AG09319 (cell line): ENCODE measurements around the gene EFHD2.

ENCODE experiments used
- DNase-seq: peaks from one replicate; pipeline ENCODE4 v3.0.0-alpha.2; 2010; ENCODE audit warnings: low read depth; ENCODE audit errors: extremely low read depth
- TF ChIP-seq, protein P1 (sequence below): IDR thresholded peaks from 2 replicates; pipeline ENCODE4 v1.5.1; 2011; ENCODE audit warnings: low read depth, mild to moderate bottlenecking, inconsistent platforms, low read length, moderate library complexity

Gene EFHD2, protein sequence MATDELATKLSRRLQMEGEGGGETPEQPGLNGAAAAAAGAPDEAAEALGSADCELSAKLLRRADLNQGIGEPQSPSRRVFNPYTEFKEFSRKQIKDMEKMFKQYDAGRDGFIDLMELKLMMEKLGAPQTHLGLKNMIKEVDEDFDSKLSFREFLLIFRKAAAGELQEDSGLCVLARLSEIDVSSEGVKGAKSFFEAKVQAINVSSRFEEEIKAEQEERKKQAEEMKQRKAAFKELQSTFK

DNA sequence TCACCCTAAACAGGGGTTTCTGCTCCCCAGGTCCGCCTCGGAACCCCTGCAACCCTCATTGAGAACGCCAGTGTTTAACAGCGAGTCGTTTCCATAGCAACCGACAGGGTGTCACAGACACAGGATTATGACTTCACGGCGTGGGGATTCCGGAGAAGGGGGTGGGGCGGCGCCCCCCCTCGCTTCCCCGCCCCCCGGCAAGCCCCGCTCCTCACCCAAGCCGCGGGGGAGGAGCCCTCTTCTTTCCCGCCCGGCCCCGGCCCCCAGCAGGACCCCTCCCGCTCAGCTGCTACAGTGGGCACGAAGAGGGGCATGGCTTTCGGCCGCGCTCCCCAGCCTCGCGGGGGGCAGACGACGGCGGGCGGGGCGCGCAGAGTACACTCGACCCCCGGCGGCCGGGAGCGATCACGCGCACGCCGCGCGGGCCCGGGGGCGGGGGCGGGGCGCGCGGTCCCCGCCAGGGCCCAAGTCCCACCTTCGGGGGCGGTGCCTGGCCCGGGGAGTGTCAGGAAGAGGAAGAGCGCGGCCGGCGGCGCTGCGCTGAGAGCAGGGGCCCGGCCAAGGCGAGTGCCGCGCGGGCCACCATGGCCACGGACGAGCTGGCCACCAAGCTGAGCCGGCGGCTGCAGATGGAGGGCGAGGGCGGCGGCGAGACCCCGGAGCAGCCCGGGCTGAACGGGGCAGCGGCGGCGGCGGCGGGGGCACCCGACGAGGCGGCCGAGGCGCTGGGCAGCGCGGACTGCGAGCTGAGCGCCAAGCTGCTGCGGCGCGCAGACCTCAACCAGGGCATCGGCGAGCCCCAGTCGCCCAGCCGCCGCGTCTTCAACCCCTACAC is at the start of gene EFHD2:
Gene EFHD2 (plus strand): TSS at position 501 of the 835 bp plus-strand sequence. CDS start 84 bp downstream, at position 585.
- no peak for DNase-seq
- TF ChIP-seq, protein P1, sequence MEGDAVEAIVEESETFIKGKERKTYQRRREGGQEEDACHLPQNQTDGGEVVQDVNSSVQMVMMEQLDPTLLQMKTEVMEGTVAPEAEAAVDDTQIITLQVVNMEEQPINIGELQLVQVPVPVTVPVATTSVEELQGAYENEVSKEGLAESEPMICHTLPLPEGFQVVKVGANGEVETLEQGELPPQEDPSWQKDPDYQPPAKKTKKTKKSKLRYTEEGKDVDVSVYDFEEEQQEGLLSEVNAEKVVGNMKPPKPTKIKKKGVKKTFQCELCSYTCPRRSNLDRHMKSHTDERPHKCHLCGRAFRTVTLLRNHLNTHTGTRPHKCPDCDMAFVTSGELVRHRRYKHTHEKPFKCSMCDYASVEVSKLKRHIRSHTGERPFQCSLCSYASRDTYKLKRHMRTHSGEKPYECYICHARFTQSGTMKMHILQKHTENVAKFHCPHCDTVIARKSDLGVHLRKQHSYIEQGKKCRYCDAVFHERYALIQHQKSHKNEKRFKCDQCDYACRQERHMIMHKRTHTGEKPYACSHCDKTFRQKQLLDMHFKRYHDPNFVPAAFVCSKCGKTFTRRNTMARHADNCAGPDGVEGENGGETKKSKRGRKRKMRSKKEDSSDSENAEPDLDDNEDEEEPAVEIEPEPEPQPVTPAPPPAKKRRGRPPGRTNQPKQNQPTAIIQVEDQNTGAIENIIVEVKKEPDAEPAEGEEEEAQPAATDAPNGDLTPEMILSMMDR: no peak

DNA sequence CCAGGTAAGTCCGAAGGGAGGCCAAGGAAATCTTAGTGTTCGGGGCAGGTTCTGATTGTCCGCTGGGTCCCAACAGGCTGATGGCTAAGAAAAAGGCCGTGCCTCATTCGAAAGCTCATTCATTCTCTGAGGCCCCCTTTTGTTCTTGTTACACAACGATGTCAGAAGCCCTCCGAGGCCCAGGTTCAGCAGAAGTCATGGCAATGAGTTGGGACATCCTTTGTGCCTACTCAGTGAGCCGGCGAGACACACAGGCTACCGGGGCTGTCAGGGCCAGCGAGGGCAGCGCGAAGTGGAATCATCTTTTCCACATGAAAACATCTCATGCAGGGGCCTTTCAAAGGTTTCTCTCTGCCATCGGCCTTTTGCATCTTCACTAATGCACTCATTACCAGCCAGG is 49.0 kb upstream of the EFHD2 start:
- TF ChIP-seq, protein P1: no peak
- DNase-seq: no peak

- no peak for DNase-seq
- TF ChIP-seq, protein P1: no peak
Observed at GRCh38 chr1:15362096-15362736, 47.5 kb upstream of the EFHD2 start.

- DNase-seq: no peak
- TF ChIP-seq, protein P1: no peak
Observed at GRCh38 chr1:15362737-15363128, 47.0 kb upstream of the EFHD2 start.

DNA sequence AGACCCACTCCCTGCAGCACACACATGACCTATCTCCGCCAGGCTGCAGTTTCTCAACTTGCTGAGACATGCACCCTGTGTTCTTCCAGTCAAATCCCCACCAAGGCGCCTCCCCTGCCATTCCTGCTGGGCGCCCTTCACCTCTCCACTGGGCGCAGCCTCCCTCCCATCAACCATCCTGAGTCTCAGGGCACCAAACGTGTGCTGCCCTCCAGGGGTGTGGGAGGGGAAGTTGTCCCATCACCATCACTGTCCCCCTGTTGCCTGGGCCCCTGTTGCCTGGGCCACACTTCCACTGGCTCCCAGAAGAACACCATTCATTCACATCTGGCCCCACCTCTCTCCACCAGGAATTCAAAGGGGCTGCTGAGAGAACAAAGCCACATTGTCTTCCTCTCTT is 44.9 kb upstream of the EFHD2 start:
- no peak for DNase-seq
- TF ChIP-seq, protein P1: no peak

DNA sequence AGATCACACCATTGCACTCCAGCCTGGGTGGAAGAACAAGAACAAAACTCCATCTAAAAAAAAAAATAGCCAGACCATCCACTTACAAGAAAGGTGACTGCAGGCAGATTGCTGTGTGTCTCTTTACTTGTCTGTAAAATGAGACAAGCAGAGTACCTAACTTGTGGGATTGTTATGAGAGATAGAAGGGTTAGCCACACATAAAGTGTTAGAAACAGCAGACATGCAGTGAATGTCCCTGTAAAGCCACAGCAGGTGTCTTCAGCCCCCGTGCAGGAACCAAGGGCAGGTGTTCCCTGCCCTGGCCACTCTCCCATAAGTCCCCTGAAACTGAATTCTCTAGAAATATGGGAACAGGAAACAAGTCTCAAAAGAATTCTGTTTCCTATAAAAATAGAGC is 40.8 kb upstream of the EFHD2 start:
- TF ChIP-seq, protein P1: no peak
- no peak for DNase-seq

GRCh38 chr1:15370268-15370667 is 39.4 kb upstream of the EFHD2 start:
- TF ChIP-seq, protein P1: no peak
- DNase-seq: no peak
